GM23248 (cell line): ENCODE data around the gene CIAPIN1. TPM values are rescaled to one million over a fixed set of nuclear protein-coding genes. Genes with fewer than 3 reads are reported as not detected.

ENCODE experiments used
- DNase-seq: peaks from one replicate; pipeline ENCODE4 v3.0.0-alpha.2; 2015
- H2AFZ ChIP-seq: fragments of 200-600 bp; sonication (generic); 2 replicates; pipeline ENCODE4 v1.6.1; 2016; ENCODE audit warnings: antibody characterized with exemption
- H3F3A ChIP-seq: fragments of 200-600 bp; sonication (generic); 2 replicates; pipeline ENCODE4 v1.6.1; 2016; ENCODE audit warnings: mild to moderate bottlenecking, antibody characterized with exemption, mixed run types; ENCODE audit not compliant: insufficient read depth
- H3K27ac ChIP-seq: fragments of 200-600 bp; sonication (generic); 2 replicates; pipeline ENCODE4 v1.5.1; 2016; ENCODE audit warnings: mild to moderate bottlenecking
- H3K27me3 ChIP-seq: fragments of 200-600 bp; sonication (generic); replicated peaks from 2 replicates; pipeline ENCODE4 v1.6.1; 2016; ENCODE audit warnings: mild to moderate bottlenecking; ENCODE audit not compliant: insufficient read depth
- H3K36me3 ChIP-seq: fragments of 200-600 bp; sonication (generic); 2 replicates; pipeline ENCODE4 v1.6.1; 2016; ENCODE audit warnings: low read depth, mild to moderate bottlenecking
- H3K4me1 ChIP-seq: fragments of 200-600 bp; sonication (generic); 2 replicates; pipeline ENCODE4 v1.6.1; 2016; ENCODE audit warnings: mild to moderate bottlenecking; ENCODE audit not compliant: insufficient read depth
- H3K4me2 ChIP-seq: fragments of 200-600 bp; sonication (generic); one replicate; pipeline ENCODE4 v1.6.1; 2016; ENCODE audit warnings: mild to moderate bottlenecking; ENCODE audit not compliant: unreplicated experiment
- H3K4me3 ChIP-seq: fragments of 200-600 bp; sonication (generic); 2 replicates; pipeline ENCODE4 v1.5.1; 2016; ENCODE audit warnings: mild to moderate bottlenecking
- H3K79me2 ChIP-seq: fragments of 200-600 bp; sonication (generic); 2 replicates; pipeline ENCODE4 v1.6.1; 2016; ENCODE audit warnings: mild to moderate bottlenecking; ENCODE audit not compliant: insufficient read depth
- H3K9ac ChIP-seq: fragments of 200-600 bp; sonication (generic); 2 replicates; pipeline ENCODE4 v1.6.1; 2016; ENCODE audit warnings: mild to moderate bottlenecking
- H3K9me2 ChIP-seq: fragments of 200-600 bp; sonication (generic); 2 replicates; pipeline ENCODE4 v1.6.1; 2016; ENCODE audit warnings: mixed run types, mild to moderate bottlenecking, moderate library complexity; ENCODE audit not compliant: insufficient read depth
- H3K9me3 ChIP-seq: fragments of 200-600 bp; sonication (generic); one replicate; pipeline ENCODE4 v1.6.1; 2017; ENCODE audit warnings: low read depth
- H4K20me1 ChIP-seq: fragments of 200-600 bp; sonication (generic); 2 replicates; pipeline ENCODE4 v1.6.0; 2016; ENCODE audit not compliant: insufficient read depth
- EZH2 ChIP-seq: fragments of 200-600 bp; sonication (generic); IDR thresholded peaks from 2 replicates; pipeline ENCODE4 v1.6.1; 2018; ENCODE audit warnings: antibody characterized with exemption, mild to moderate bottlenecking; ENCODE audit not compliant: insufficient read depth, poor library complexity, severe bottlenecking
- EZH2phosphoT487 ChIP-seq: fragments of 200-600 bp; sonication (generic); IDR thresholded peaks from 2 replicates; pipeline ENCODE4 v1.6.1; 2018; ENCODE audit warnings: antibody characterized with exemption, moderate library complexity, mild to moderate bottlenecking, low read depth; ENCODE audit not compliant: insufficient read depth
- WGBS, 2 experiments: methylation state at CpG; one replicate each; pipeline ENCODE4 v1.1.6; 2015 to 2017; ENCODE audit warnings: low lambda C conversion rate in 2 of 2, low coverage in 1 of 2; ENCODE audit errors: missing lambda C conversion rate in 2 of 2; 5-methylcytosine and 5-hydroxymethylcytosine counted together
- in situ Hi-C: fragments of 300-500 bp; cut with MboI; formaldehyde crosslinking; loops from 2 replicates; pipeline ENCODE4 v1.15.0; 2020
- polyA plus RNA-seq: library from polyadenylated mRNA; unstranded; fragments of >200 nt; fragmentation: Nextera tagmentation; extraction: Ambion mirVana; gene quantifications from 2 replicates; pipeline ENCODE4 v1.2.1, GENCODE V29; 2016
- total RNA-seq: library from RNA; depleted of rRNA; stranded (reverse); fragments of >200 nt; shearing (Covaris generic); gene quantifications from 2 replicates; pipeline ENCODE4 v1.2.3, GENCODE V29; 2014; rRNA removed

The CIAPIN1 gene
- total RNA-seq (35.7 TPM in 2 replicates), polyA plus RNA-seq (45.1 and 55.2 TPM in 2 replicates)

GRCh38 chr16:57447186-57447962, at the start of gene CIAPIN1, which contains the start of gene COQ9:
TSS of gene CIAPIN1 (minus strand) at chr16:57447385. CDS start at chr16:57440928, 6,457 bp downstream.
TSS of gene COQ9 (plus strand) at chr16:57447479. CDS start at chr16:57447506, 27 bp downstream.
- H3F3A ChIP-seq, result peaks cover 4% of the 10 kb centered on the region; the same call in 1 of the 2 replicates
- no peaks in the 10 kb centered on the region for H3K9me3 ChIP-seq
- H3K4me1 ChIP-seq, result peaks cover 4% of the 10 kb centered on the region
- peak within 1 kb of the TSS; percentile 92 for H3K4me3 ChIP-seq
- H3K36me3 ChIP-seq, result peaks cover 9% of the 10 kb centered on the region
- WGBS, 2 experiments, result 0 to 1% methylated on average over 45 to 60 of the region's 68 CpGs
- H3K9me2 ChIP-seq, result no peaks in the 10 kb centered on the region
- DNase-seq, result peak; percentile 98
- peak within 1 kb of the TSS; percentile 49 for H3K27ac ChIP-seq
- H3K4me2 ChIP-seq, result peak within 1 kb of the TSS; percentile 97
- no peak for TF ChIP-seq EZH2phosphoT487
- no peak for TF ChIP-seq EZH2
- H3K27me3 ChIP-seq, result no peaks in the 10 kb centered on the region
- in situ Hi-C loops, result no loop called here
- H3K79me2 ChIP-seq, result peaks cover 66% of the 10 kb centered on the region
- peak within 1 kb of the TSS; percentile 94 for H2AFZ ChIP-seq
- H3K9ac ChIP-seq, result peak within 1 kb of the TSS; percentile 96
- no peaks in the 10 kb centered on the region; the same call in 1 of the 2 replicates for H4K20me1 ChIP-seq

DNA sequence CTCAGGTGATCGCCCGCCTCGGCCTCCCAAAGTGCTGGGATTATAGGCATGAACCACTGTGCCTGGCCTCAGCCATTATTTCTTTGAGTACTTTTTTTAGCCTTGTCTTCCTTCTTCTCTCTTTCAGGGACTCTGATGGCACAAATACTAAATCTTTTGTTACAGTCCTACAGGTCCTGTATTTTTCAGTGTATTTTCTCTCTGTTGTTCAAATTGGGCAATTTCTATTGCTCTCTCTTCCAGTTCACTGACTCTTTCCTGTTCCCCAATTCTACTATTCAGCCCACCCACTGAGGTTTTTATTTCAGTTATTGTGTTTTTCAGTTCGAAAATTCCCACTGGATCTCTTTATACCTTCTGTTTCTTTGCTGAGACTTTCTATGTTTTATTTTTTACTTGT, 46.6 kb upstream of the CIAPIN1 start:
- Histone ChIP-seq H3K9me2 (no peaks in the 10 kb centered on the region), H3K27me3 (no peaks in the 10 kb centered on the region), H4K20me1 (no peaks in the 10 kb centered on the region), H3F3A (no peaks in the 10 kb centered on the region), H3K4me1 (no peaks in the 10 kb centered on the region), H3K36me3 (no peaks in the 10 kb centered on the region), H3K9ac (no peak overlapping the region), H3K9me3 (no peaks in the 10 kb centered on the region), H3K79me2 (no peaks in the 10 kb centered on the region), H3K4me3 (no peak overlapping the region), H2AFZ (no peak overlapping the region), H3K4me2 (no peak overlapping the region), H3K27ac (no peak overlapping the region)
- TF ChIP-seq EZH2 (no peak), EZH2phosphoT487 (no peak)
- in situ Hi-C loops, result no loop called here
- no peak for DNase-seq
- 79 to 86% methylated on average over 4 of the region's 4 CpGs for WGBS, 2 experiments

GRCh38 chr16:57489229-57489628, 42.0 kb upstream of the CIAPIN1 start:
- Histone ChIP-seq H3K9ac (no peak overlapping the region), H4K20me1 (no peaks in the 10 kb centered on the region), H3K4me1 (peaks cover 19% of the 10 kb centered on the region; the same call in 1 of the 2 replicates), H3K79me2 (peaks cover 12% of the 10 kb centered on the region), H3K9me2 (no peaks in the 10 kb centered on the region), H3K4me2 (no peak overlapping the region), H3K27ac (no peak overlapping the region), H2AFZ (no peak overlapping the region), H3F3A (no peaks in the 10 kb centered on the region), H3K27me3 (no peaks in the 10 kb centered on the region), H3K36me3 (no peaks in the 10 kb centered on the region), H3K9me3 (no peaks in the 10 kb centered on the region), H3K4me3 (no peak overlapping the region)
- in situ Hi-C loops, result no loop called here
- no peak for DNase-seq
- 99 to 100% methylated on average over 5 of the region's 5 CpGs for WGBS, 2 experiments
- TF ChIP-seq EZH2 (no peak), EZH2phosphoT487 (no peak)

DNA sequence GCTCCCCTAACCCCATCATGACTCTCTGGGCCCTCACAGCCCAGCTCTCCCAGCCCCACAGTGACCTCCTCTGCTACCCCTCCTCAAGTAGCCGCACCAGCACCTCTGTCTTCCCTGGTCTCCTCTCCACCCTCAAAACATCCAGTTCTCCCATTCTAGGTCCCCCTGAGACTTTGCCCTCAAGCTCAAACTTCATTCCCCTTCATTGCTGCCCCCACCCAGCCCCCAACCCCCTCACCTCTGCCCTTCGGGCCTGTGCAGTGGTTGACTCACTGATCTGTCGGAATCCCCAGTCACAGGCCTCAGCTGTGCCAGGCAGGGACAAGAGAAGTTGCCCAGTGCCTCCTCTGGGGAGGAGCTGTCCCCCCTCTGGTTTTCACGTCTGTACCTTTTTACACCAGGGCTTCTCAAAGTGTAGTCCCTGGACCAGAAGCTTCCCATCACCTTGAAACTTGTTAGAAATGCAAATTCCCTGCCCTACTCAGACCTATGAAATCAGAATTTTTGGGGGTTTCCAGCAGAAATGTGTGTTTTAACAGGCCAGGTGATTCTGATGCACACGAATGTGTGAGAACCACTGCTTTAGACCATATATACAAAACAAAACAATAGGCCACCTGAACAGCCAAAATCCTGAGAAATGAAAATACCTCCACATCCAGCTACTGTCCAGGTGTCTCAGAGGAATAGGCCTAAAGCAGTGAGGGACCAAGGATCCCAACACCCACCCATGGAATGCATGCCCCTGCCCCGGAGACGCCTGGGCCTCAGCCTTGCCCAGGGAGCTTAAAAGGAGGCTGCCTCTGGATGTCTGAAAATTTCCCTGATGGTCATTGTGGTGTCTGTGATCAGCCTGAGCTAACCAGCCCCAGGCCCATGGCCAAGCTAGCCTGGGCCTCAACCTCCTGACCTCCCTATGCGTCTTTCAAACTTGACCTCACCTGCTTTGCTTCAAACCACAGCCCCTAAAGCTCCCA, 40.0 kb upstream of the CIAPIN1 start:
- Histone ChIP-seq H3F3A (no peaks in the 10 kb centered on the region), H3K4me3 (peak overlapping the region; percentile 96), H2AFZ (peak overlapping the region; percentile 96), H4K20me1 (no peaks in the 10 kb centered on the region), H3K9ac (peak overlapping the region; percentile 98), H3K27me3 (no peaks in the 10 kb centered on the region), H3K4me1 (peaks cover 19% of the 10 kb centered on the region; the same call in 1 of the 2 replicates), H3K4me2 (peak overlapping the region; percentile 74), H3K27ac (peak overlapping the region; percentile 24), H3K9me3 (no peaks in the 10 kb centered on the region), H3K36me3 (no peaks in the 10 kb centered on the region), H3K9me2 (no peaks in the 10 kb centered on the region), H3K79me2 (peaks cover 12% of the 10 kb centered on the region)
- in situ Hi-C loops, result no loop called here
- DNase-seq, result peak; percentile 48
- WGBS, 2 experiments, result 68% methylated on average over 8 of the region's 8 CpGs
- TF ChIP-seq EZH2 (no peak), EZH2phosphoT487 (no peak)
